Lower leg skin (tissue), 4 donors: ENCODE measurements around the gene SOHLH1. TPM values are rescaled to one million over a fixed set of nuclear protein-coding genes. Genes with fewer than 3 reads are reported as not detected.

Source experiments
- DNase-seq, 2 donors: peaks; one replicate each; pipeline ENCODE4 v3.0.0-alpha.2; 2019; ENCODE audit warnings: low spot score in 2 of 2
- H3K4me3 ChIP-seq: fragments of 200-600 bp; sonication (generic); 2 replicates; pipeline ENCODE4 v1.5.1; 2017; ENCODE audit warnings: mild to moderate bottlenecking, low read depth; ENCODE audit not compliant: poor library complexity, severe bottlenecking
- CTCF ChIP-seq, 3 donors: fragments of 450-650 bp; IDR thresholded peaks; one replicate each; pipeline ENCODE4 v1.5.1; 2016; ENCODE audit warnings: antibody characterized with exemption in 3 of 3, mild to moderate bottlenecking in 3 of 3, moderate library complexity in 2 of 3
- POLR2A ChIP-seq, 2 donors: fragments of 450-650 bp; IDR thresholded peaks; one replicate each; pipeline ENCODE4 v1.6.1; 2016 to 2017; ENCODE audit warnings: antibody characterized with exemption in 2 of 2, mild to moderate bottlenecking in 1 of 2, moderate library complexity in 1 of 2
- WGBS, 2 donors: methylation state at CpG; one replicate each; pipeline ENCODE4 v1.1.5; 2018; 5-methylcytosine and 5-hydroxymethylcytosine counted together
- intact Hi-C: fragments of 100-400 bp; cut with DNase I; formaldehyde crosslinking; loops from one replicate; pipeline ENCODE4 v1.15.0; 2023; ENCODE audit warnings: low total_unique reads
- total RNA-seq, 4 donors: library from RNA; depleted of rRNA; stranded (reverse); fragments of >200 nt; gene quantifications; one replicate each; pipeline ENCODE4 v1.1.0, GENCODE V29; 2016

SOHLH1 gene
- total RNA-seq, 4 donors from 2014 or later, result 0.71 TPM; not detected in 3

- 74 to 76% methylated on average over 8 to 10 of the region's 10 CpGs for WGBS, 2 donors
- intact Hi-C loops, result no loop called here
- TF ChIP-seq POLR2A (IDR thresholded peaks at IDR 0.05), result no peak
- no peak for TF ChIP-seq CTCF (IDR thresholded peaks at IDR 0.05)
- H3K4me3 ChIP-seq, result no peak overlapping the region
- no peak for DNase-seq
These were observed 12.6 kb upstream of the SOHLH1 start for GRCh38 chr9:135711881-135712280.

GRCh38 chr9:135711391-135711790, 12.1 kb upstream of the SOHLH1 start:
- H3K4me3 ChIP-seq, result no peak overlapping the region
- WGBS, 2 donors, result 78 to 83% methylated on average over 6 to 11 of the region's 12 CpGs
- intact Hi-C loops, result no loop called here
- TF ChIP-seq CTCF (IDR thresholded peaks at IDR 0.05), result no peak
- no peak for TF ChIP-seq POLR2A (IDR thresholded peaks at IDR 0.05)
- no peak for DNase-seq

GRCh38 chr9:135708164-135708563, 8.9 kb upstream of the SOHLH1 start:
- 69 to 80% methylated on average over 4 of the region's 4 CpGs for WGBS, 2 donors
- TF ChIP-seq CTCF (IDR thresholded peaks at IDR 0.05), result no peak
- TF ChIP-seq POLR2A (IDR thresholded peaks at IDR 0.05), result no peak
- no peak for DNase-seq
- intact Hi-C loops, result no loop called here
- H3K4me3 ChIP-seq, result no peak overlapping the region

- DNase-seq, result no peak
- TF ChIP-seq CTCF (IDR thresholded peaks at IDR 0.05) (no peak), POLR2A (IDR thresholded peaks at IDR 0.05) (no peak)
- H3K4me3 ChIP-seq, result no peak overlapping the region
- WGBS, 2 donors, result 35 to 45% methylated on average over 18 to 20 of the region's 23 CpGs
- intact Hi-C loops, result no loop called here
These were observed 8.2 kb upstream of the SOHLH1 start for GRCh38 chr9:135707252-135708138.

GRCh38 chr9:135706288-135706687, 7.0 kb upstream of the SOHLH1 start:
- WGBS, 2 donors, result 57 to 72% methylated on average over 9 of the region's 9 CpGs
- intact Hi-C loops, result no loop called here
- no peak for DNase-seq
- H3K4me3 ChIP-seq, result no peak overlapping the region
- TF ChIP-seq CTCF (IDR thresholded peaks at IDR 0.05) (no peak), POLR2A (IDR thresholded peaks at IDR 0.05) (no peak)
